Calu3 (cell line): ENCODE data around the gene CCDC191. TPM values are rescaled to one million over a fixed set of nuclear protein-coding genes. Genes with fewer than 3 reads are reported as not detected.

ENCODE experiments used
- BruUV-seq: library from RNA; stranded (reverse); fragments of 400-500 nt; replicated peaks from 2 replicates; lab custom pipeline; 2021; lab: Mats Ljungman, UMichigan
- CTCF ChIA-PET: fragments of 300-600 bp; sonication (Branson Sonifier 250); formaldehyde crosslinking; loops from one replicate; lab custom pipeline; 2022; ENCODE audit warnings: antibody characterized with exemption; lab: Charles Lee
- DNase-seq: peaks from one replicate; pipeline ENCODE4 v3.0.0; 2022
- H3K27ac Mint-ChIP-seq: one replicate; pipeline ENCODE4 v1.8.0; 2022; ENCODE audit warnings: mixed read lengths; ENCODE audit not compliant: unreplicated experiment
- H3K27me3 Mint-ChIP-seq: one replicate; pipeline ENCODE4 v1.8.0; 2022; ENCODE audit warnings: mixed read lengths; ENCODE audit not compliant: unreplicated experiment
- H3K36me3 Mint-ChIP-seq: one replicate; pipeline ENCODE4 v1.8.0; 2022; ENCODE audit warnings: mild to moderate bottlenecking, moderate library complexity, mixed read lengths; ENCODE audit not compliant: insufficient read depth, unreplicated experiment
- H3K4me1 Mint-ChIP-seq: one replicate; pipeline ENCODE4 v1.8.0; 2022; ENCODE audit warnings: mild to moderate bottlenecking, low read depth, mixed read lengths; ENCODE audit not compliant: unreplicated experiment
- H3K4me3 Mint-ChIP-seq: one replicate; pipeline ENCODE4 v1.8.0; 2022; ENCODE audit warnings: mild to moderate bottlenecking, low read depth, moderate library complexity, mixed read lengths; ENCODE audit not compliant: unreplicated experiment
- H3K9me3 Mint-ChIP-seq: one replicate; pipeline ENCODE4 v1.8.0; 2022; ENCODE audit warnings: low read depth, mixed read lengths; ENCODE audit not compliant: unreplicated experiment
- CTCF ChIP-seq: fragments of 200-600 bp; IDR thresholded peaks from one replicate; pipeline ENCODE4 v1.8.0; 2022; ENCODE audit warnings: antibody characterized with exemption; ENCODE audit not compliant: unreplicated experiment
- intact Hi-C: fragments of 100-400 bp; cut with micrococcal nuclease; formaldehyde crosslinking; loops from one replicate; pipeline ENCODE4 v1.10.0; 2022; ENCODE audit not compliant: unreplicated experiment
- total RNA-seq: library from RNA; stranded (reverse); gene quantifications from 2 replicates; pipeline ENCODE4 v1.2.3, GENCODE V29; 2022

Gene CCDC191
- total RNA-seq, 1 experiment from 2014 or later = 6.5 TPM

DNA sequence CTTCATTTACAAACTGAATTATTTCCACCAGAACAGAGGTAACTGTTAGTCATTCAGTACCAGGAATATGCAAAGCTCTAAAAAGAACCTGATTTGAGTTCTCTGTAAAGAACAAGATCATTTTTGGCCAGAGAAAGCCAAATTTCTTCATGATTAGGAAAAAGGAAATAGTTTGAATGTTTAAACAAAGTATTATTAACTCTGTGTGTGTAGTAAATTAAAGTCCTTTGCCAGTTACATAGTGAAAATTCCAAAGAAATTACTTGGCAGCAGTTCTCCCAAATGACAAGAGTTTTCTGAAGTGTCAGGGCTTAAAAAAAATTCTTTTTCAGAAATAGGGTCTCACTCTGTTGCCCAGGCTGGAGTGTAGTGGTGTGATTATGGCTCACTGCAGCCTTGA, 24.7 kb upstream of the CCDC191 start:
- no peaks in the 10 kb centered on the region for H3K4me1 Mint-ChIP-seq
- no peak for TF ChIP-seq CTCF
- DNase-seq = no peak
- no peak overlapping the region for H3K27ac Mint-ChIP-seq
- H3K9me3 Mint-ChIP-seq = no peaks in the 10 kb centered on the region
- H3K4me3 Mint-ChIP-seq = no peak overlapping the region
- CTCF ChIA-PET = no interaction called here
- intact Hi-C loops = no loop called here
- H3K27me3 Mint-ChIP-seq = no peaks in the 10 kb centered on the region
- no TSS peak for BruUV-seq
- H3K36me3 Mint-ChIP-seq = peaks cover 38% of the 10 kb centered on the region

GRCh38 chr3:114080201-114080600, 23.9 kb upstream of the CCDC191 start:
- H3K36me3 Mint-ChIP-seq = peaks cover 30% of the 10 kb centered on the region
- H3K4me3 Mint-ChIP-seq = no peak overlapping the region
- H3K27ac Mint-ChIP-seq = no peak overlapping the region
- CTCF ChIA-PET = no interaction called here
- H3K9me3 Mint-ChIP-seq = no peaks in the 10 kb centered on the region
- BruUV-seq = no TSS peak
- H3K4me1 Mint-ChIP-seq = no peaks in the 10 kb centered on the region
- no peak for TF ChIP-seq CTCF
- H3K27me3 Mint-ChIP-seq = no peaks in the 10 kb centered on the region
- intact Hi-C loops = no loop called here
- no peak for DNase-seq

GRCh38 chr3:114079761-114080160, 23.4 kb upstream of the CCDC191 start:
- Mint-ChIP-seq H3K4me3 (no peak overlapping the region), H3K27ac (no peak overlapping the region), H3K36me3 (peaks cover 28% of the 10 kb centered on the region), H3K27me3 (no peaks in the 10 kb centered on the region), H3K4me1 (no peaks in the 10 kb centered on the region), H3K9me3 (no peaks in the 10 kb centered on the region)
- intact Hi-C loops = no loop called here
- DNase-seq = no peak
- CTCF ChIA-PET = no interaction called here
- no peak for TF ChIP-seq CTCF
- no TSS peak for BruUV-seq

DNA sequence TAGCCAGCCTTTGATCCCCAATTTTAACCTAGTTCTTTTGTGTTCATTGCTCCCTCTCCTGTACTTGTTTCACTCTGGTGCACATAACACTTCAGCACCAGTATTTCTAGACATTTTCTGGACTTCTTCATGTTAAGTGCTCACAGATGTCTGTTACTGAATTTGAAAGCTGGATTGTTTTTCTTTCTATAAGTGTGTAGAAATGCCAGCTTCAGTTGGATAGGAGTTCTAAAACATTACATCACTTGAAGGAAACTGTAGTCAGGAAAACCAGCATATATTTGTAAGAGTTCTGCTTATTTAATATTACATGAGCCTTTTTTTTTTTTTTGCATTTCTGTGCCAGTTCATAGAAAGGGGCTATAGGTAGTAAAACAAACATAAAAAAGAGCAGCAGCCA, 21.8 kb upstream of the CCDC191 start:
- TF ChIP-seq CTCF = no peak
- H3K27ac Mint-ChIP-seq = no peak overlapping the region
- H3K27me3 Mint-ChIP-seq = no peaks in the 10 kb centered on the region
- no peak overlapping the region for H3K4me3 Mint-ChIP-seq
- intact Hi-C loops = no loop called here
- H3K36me3 Mint-ChIP-seq = peaks cover 28% of the 10 kb centered on the region
- H3K9me3 Mint-ChIP-seq = no peaks in the 10 kb centered on the region
- DNase-seq = no peak
- CTCF ChIA-PET = no interaction called here
- BruUV-seq = no TSS peak
- H3K4me1 Mint-ChIP-seq = no peaks in the 10 kb centered on the region

DNA sequence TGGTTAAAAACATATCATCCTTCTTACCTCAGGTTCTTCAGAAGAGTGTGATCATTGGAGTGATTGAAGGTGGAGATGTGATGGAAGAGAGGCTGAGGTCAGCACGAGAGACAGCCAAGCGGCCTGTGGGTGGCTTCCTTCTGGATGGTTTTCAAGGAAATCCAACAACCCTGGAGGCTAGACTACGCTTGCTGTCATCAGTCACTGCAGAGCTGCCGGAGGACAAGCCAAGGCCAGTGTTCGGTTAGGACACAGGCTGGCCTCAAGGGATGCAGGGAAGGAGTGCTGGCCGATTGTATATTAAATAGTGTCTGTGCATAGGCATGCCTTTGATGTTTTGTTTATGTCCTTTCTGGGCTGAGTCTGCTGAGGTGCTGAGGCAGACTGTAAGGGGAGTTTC, 20.4 kb upstream of the CCDC191 start:
- TF ChIP-seq CTCF = no peak
- no peak overlapping the region for H3K27ac Mint-ChIP-seq
- CTCF ChIA-PET = no interaction called here
- no peaks in the 10 kb centered on the region for H3K27me3 Mint-ChIP-seq
- no peak for DNase-seq
- H3K4me1 Mint-ChIP-seq = no peaks in the 10 kb centered on the region
- BruUV-seq = no TSS peak
- intact Hi-C loops = no loop called here
- H3K36me3 Mint-ChIP-seq = peaks cover 32% of the 10 kb centered on the region
- no peaks in the 10 kb centered on the region for H3K9me3 Mint-ChIP-seq
- no peak overlapping the region for H3K4me3 Mint-ChIP-seq
